Measurements from ENCODE around the gene HS6ST1. TPM values are rescaled to one million over a fixed set of nuclear protein-coding genes. Genes with fewer than 3 reads are reported as not detected.
"Not testable (repeated sequence)": the region's sequence is repeated elsewhere in the genome, so short reads cannot be mapped to it uniquely, and the experiment has no call there.

HS6ST1 gene
- total RNA-seq, 2 experiments from 2014 or later, result 7.1 to 8.7 TPM

- no peaks in the 10 kb centered on the region for H3K4me1 Mint-ChIP-seq (ENCODE audit: low read depth)
- ChIA-PET POLR2A (no interaction called here), CTCF (no interaction called here)
- Histone ChIP-seq H3K27me3 (ENCODE audit: control insufficient read depth in 1 of 2, insufficient read depth in 2 of 2, low read length in 2 of 2) (no peaks in the 10 kb centered on the region), H3K9me3 (ENCODE audit: control insufficient read depth in 1 of 2, insufficient read depth in 1 of 2, low read length in 2 of 2) (peaks cover 11 to 19% of the 10 kb centered on the region in 2 experiments), H3K36me3 (ENCODE audit: insufficient read depth, low read length) (no peaks in the 10 kb centered on the region), H3K4me1 (ENCODE audit: insufficient read depth, low read length) (peaks cover 9% of the 10 kb centered on the region), H3K4me3 (ENCODE audit: low read length) (no peak overlapping the region), H3K27ac (ENCODE audit: low read depth in 1 of 2, low read length in 2 of 2) (no peak overlapping the region)
- no peak for ATAC-seq (ENCODE audit: poor library complexity)
- intact Hi-C loops (cut with DNase I, micrococcal nuclease), result no loop called here
- H3K9me3 Mint-ChIP-seq, result no peaks in the 10 kb centered on the region
- TF ChIP-seq CTCF (IDR thresholded peaks at IDR 0.05), result no peak
- H3K27ac Mint-ChIP-seq, result no peak overlapping the region
- no peaks in the 10 kb centered on the region for H3K27me3 Mint-ChIP-seq
- DNase-seq, result peak in 2 of 14 experiments; percentile 11 to 28
- H3K36me3 Mint-ChIP-seq (ENCODE audit: low read depth), result peaks cover 21% of the 10 kb centered on the region
- H3K4me3 Mint-ChIP-seq, result no peak overlapping the region
These were observed 47.7 kb downstream of the HS6ST1 start for GRCh38 chr2:128270672-128271596.

- ChIA-PET POLR2A (no interaction called here), CTCF (no interaction called here)
- no peaks in the 10 kb centered on the region for H3K9me3 Mint-ChIP-seq
- TF ChIP-seq CTCF (IDR thresholded peaks at IDR 0.05), result no peak
- intact Hi-C loops (cut with DNase I, micrococcal nuclease), result no loop called here
- no peak overlapping the region for H3K27ac Mint-ChIP-seq
- Histone ChIP-seq H3K36me3 (ENCODE audit: insufficient read depth, low read length) (no peaks in the 10 kb centered on the region), H3K4me1 (ENCODE audit: insufficient read depth, low read length) (peaks cover 9% of the 10 kb centered on the region), H3K9me3 (ENCODE audit: control insufficient read depth in 1 of 2, insufficient read depth in 1 of 2, low read length in 2 of 2) (peaks cover 11 to 14% of the 10 kb centered on the region in 2 experiments), H3K27me3 (ENCODE audit: control insufficient read depth in 1 of 2, insufficient read depth in 2 of 2, low read length in 2 of 2) (no peaks in the 10 kb centered on the region), H3K27ac (ENCODE audit: low read depth in 1 of 2, low read length in 2 of 2) (no peak overlapping the region), H3K4me3 (ENCODE audit: low read length) (no peak overlapping the region)
- DNase-seq (peak in 2 of 14 experiments; percentile 6 to 25), ATAC-seq (ENCODE audit: poor library complexity) (no peak)
- peaks cover 14% of the 10 kb centered on the region for H3K36me3 Mint-ChIP-seq (ENCODE audit: low read depth)
- no peak overlapping the region for H3K4me3 Mint-ChIP-seq
- no peaks in the 10 kb centered on the region for H3K27me3 Mint-ChIP-seq
- no peaks in the 10 kb centered on the region for H3K4me1 Mint-ChIP-seq (ENCODE audit: low read depth)
These were observed 48.5 kb downstream of the HS6ST1 start for GRCh38 chr2:128269990-128270671.

- ChIA-PET POLR2A (no interaction called here), CTCF (no interaction called here)
- no peak overlapping the region for H3K4me3 Mint-ChIP-seq
- intact Hi-C loops (cut with DNase I, micrococcal nuclease), result no loop called here
- H3K4me1 ChIP-seq (ENCODE audit: insufficient read depth, low read length), result peaks cover 9% of the 10 kb centered on the region
- no peaks in the 10 kb centered on the region for H3K4me1 Mint-ChIP-seq (ENCODE audit: low read depth)
- peaks cover 3 to 8% of the 10 kb centered on the region in 2 experiments for H3K9me3 ChIP-seq (ENCODE audit: control insufficient read depth in 1 of 2, insufficient read depth in 1 of 2, low read length in 2 of 2)
- no peak for TF ChIP-seq CTCF (IDR thresholded peaks at IDR 0.05)
- H3K27ac ChIP-seq (ENCODE audit: low read depth in 1 of 2, low read length in 2 of 2), result no peak overlapping the region
- H3K27me3 Mint-ChIP-seq, result no peaks in the 10 kb centered on the region
- no peak overlapping the region for H3K4me3 ChIP-seq (ENCODE audit: low read length)
- no peak for ATAC-seq (ENCODE audit: poor library complexity)
- peaks cover 6% of the 10 kb centered on the region for H3K36me3 Mint-ChIP-seq (ENCODE audit: low read depth)
- peak in 2 of 14 experiments; percentile 7 to 27 for DNase-seq
- H3K36me3 ChIP-seq (ENCODE audit: insufficient read depth, low read length), result no peaks in the 10 kb centered on the region
- no peaks in the 10 kb centered on the region for H3K27me3 ChIP-seq (ENCODE audit: control insufficient read depth in 1 of 2, insufficient read depth in 2 of 2, low read length in 2 of 2)
- no peak overlapping the region for H3K27ac Mint-ChIP-seq
- no peaks in the 10 kb centered on the region for H3K9me3 Mint-ChIP-seq
These were observed 49.3 kb downstream of the HS6ST1 start for GRCh38 chr2:128269063-128269989.

GRCh38 chr2:128268611-128269010, 50.1 kb downstream of the HS6ST1 start:
- intact Hi-C loops (cut with DNase I, micrococcal nuclease); H3K27me3 ChIP-seq (ENCODE audit: control insufficient read depth in 1 of 2, insufficient read depth in 2 of 2, low read length in 2 of 2); POLR2A ChIA-PET; H3K27ac Mint-ChIP-seq; H3K27me3 Mint-ChIP-seq; H3K9me3 ChIP-seq (ENCODE audit: control insufficient read depth in 1 of 2, insufficient read depth in 1 of 2, low read length in 2 of 2); H3K4me3 ChIP-seq (ENCODE audit: low read length); H3K36me3 ChIP-seq (ENCODE audit: insufficient read depth, low read length); H3K4me1 ChIP-seq (ENCODE audit: insufficient read depth, low read length); H3K27ac ChIP-seq (ENCODE audit: low read depth in 1 of 2, low read length in 2 of 2); H3K9me3 Mint-ChIP-seq; H3K4me3 Mint-ChIP-seq; CTCF ChIA-PET; ATAC-seq (ENCODE audit: poor library complexity); H3K4me1 Mint-ChIP-seq (ENCODE audit: low read depth); H3K36me3 Mint-ChIP-seq (ENCODE audit: low read depth): not testable (repeated sequence)
- peak in 1 of 14 experiments; percentile 17 for DNase-seq
